K562 (cell line): ENCODE results near the gene PLCG2.

Experiments used
- BCL6 ChIP-seq: fragments of 250-450 bp; sonication (Bioruptor Pico); IDR thresholded peaks from 2 replicates; pipeline ENCODE4 v1.4.0; 2020
- CC2D1A ChIP-seq: fragments of 450-650 bp; IDR thresholded peaks from 2 replicates; pipeline ENCODE4 v1.6.1; 2017; ENCODE audit warnings: mild to moderate bottlenecking
- CCNT2 ChIP-seq: IDR thresholded peaks from 2 replicates; pipeline ENCODE4 v1.6.1; 2011; ENCODE audit warnings: borderline replicate concordance, low read depth, mild to moderate bottlenecking, moderate library complexity, mixed read lengths, low read length; ENCODE audit not compliant: insufficient read length; ENCODE audit errors: extremely low read depth
- CHD1 ChIP-seq: fragments of 200-600 bp; sonication (generic); IDR thresholded peaks from one replicate; pipeline ENCODE4 v1.6.1; 2012; ENCODE audit warnings: mild to moderate bottlenecking, moderate library complexity, low read length, inconsistent platforms
- CHD2 ChIP-seq: IDR thresholded peaks from 2 replicates; pipeline ENCODE4 v1.6.1; 2011; ENCODE audit warnings: low read depth, low read length
- CTCF ChIP-seq, 3 experiments: IDR thresholded peaks in 2 of 3; conservative IDR thresholded peaks in 1 of 3; 2 replicates each; pipeline ENCODE4 v1.5.1; 2011 to 2012; ENCODE audit warnings: low read length in 3 of 3, mild to moderate bottlenecking in 3 of 3, control low read depth in 2 of 3, improper control_type of control experiment in 1 of 3, inconsistent platforms in 1 of 3, low read depth in 1 of 3, mixed read lengths in 1 of 3, moderate library complexity in 1 of 3; ENCODE audit not compliant: insufficient read depth in 2 of 3
- EP300 ChIP-seq: IDR thresholded peaks from 2 replicates; pipeline ENCODE4 v1.6.1; 2012; ENCODE audit warnings: low read length, improper control_type of control experiment
- POLR2A ChIP-seq: fragments of 450-650 bp; conservative IDR thresholded peaks from 2 replicates; pipeline ENCODE4 v1.6.1; 2016
- SMAD3 ChIP-seq: fragments of 450-650 bp; formaldehyde crosslinking; conservative IDR thresholded peaks from 2 replicates; pipeline ENCODE4 v1.4.0; 2020; ENCODE audit warnings: mild to moderate bottlenecking
- ZNF174 ChIP-seq: fragments of 250-450 bp; sonication (Bioruptor Pico); IDR thresholded peaks from 2 replicates; pipeline ENCODE4 v1.4.0; 2020; ENCODE audit warnings: mild to moderate bottlenecking
- TF ChIP-seq, protein P1 (sequence below): sonication (generic); formaldehyde crosslinking; IDR thresholded peaks from 2 replicates; pipeline ENCODE4 v1.8.1; 2023; ENCODE audit warnings: mild to moderate bottlenecking, missing genetic modification reagents

- TF ChIP-seq ZNF174 (CRISPR knock-in tag): no peak
- no peak for TF ChIP-seq SMAD3 (CRISPR knock-in tag)
- TF ChIP-seq, protein P1, sequence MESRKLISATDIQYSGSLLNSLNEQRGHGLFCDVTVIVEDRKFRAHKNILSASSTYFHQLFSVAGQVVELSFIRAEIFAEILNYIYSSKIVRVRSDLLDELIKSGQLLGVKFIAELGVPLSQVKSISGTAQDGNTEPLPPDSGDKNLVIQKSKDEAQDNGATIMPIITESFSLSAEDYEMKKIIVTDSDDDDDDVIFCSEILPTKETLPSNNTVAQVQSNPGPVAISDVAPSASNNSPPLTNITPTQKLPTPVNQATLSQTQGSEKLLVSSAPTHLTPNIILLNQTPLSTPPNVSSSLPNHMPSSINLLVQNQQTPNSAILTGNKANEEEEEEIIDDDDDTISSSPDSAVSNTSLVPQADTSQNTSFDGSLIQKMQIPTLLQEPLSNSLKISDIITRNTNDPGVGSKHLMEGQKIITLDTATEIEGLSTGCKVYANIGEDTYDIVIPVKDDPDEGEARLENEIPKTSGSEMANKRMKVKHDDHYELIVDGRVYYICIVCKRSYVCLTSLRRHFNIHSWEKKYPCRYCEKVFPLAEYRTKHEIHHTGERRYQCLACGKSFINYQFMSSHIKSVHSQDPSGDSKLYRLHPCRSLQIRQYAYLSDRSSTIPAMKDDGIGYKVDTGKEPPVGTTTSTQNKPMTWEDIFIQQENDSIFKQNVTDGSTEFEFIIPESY (CRISPR knock-in tag): no peak
- no peak for TF ChIP-seq POLR2A
- no peak for TF ChIP-seq CHD1
- no peak for TF ChIP-seq CCNT2
- no peak for TF ChIP-seq BCL6 (CRISPR knock-in tag)
- no peak for TF ChIP-seq CTCF (IDR thresholded peaks at IDR 0.05 in 2 of 3, conservative IDR thresholded peaks at IDR 0.05 in 1 of 3; ENCODE audit: insufficient read depth in 2 of 3, low read depth in 1 of 3, low read length in 3 of 3)
- no peak for TF ChIP-seq CHD2
- TF ChIP-seq EP300: no peak
- TF ChIP-seq CC2D1A: no peak
Observed at GRCh38 chr16:81894592-81894991, 115.5 kb downstream of the PLCG2 start.
